Measurements from ENCODE around the gene C21orf58.

Gene C21orf58

DNA sequence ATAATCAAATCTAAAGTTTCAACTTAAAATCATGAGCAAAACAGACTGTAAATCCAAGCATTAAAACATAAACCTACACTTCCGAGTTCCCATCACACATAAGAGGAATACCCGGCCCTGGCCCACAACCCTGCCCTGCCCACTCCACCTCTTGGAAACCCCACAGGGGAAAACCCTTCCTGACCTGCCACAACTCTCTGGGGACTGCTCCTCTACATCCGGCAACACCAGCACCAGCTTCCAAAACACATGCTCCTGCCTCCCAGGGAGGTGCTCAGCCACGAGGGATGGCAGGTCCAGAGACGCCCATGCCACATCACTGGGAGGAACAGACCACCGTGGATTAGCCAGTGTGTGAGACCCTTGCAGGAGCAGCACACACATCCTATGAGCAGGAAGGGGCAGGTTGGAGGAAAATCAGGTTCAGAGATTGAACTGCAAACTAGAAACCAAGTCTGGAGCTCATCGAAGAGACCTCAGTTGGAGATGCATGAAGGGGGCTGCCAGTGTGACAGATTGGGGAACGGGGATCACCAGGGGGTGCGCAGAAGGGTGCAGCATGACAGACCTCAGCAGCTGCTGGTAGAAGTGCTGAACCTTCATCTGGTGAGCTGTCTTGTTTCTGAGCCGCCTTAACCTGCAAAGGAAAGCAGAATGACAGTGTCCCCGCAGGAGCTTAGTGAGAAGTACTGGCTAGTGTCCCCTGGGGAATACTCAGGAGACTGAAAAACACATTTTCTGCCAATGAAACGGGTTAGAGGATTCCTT, 69.3 kb downstream of the C21orf58 start:
- no peak for DNase-seq

DNA sequence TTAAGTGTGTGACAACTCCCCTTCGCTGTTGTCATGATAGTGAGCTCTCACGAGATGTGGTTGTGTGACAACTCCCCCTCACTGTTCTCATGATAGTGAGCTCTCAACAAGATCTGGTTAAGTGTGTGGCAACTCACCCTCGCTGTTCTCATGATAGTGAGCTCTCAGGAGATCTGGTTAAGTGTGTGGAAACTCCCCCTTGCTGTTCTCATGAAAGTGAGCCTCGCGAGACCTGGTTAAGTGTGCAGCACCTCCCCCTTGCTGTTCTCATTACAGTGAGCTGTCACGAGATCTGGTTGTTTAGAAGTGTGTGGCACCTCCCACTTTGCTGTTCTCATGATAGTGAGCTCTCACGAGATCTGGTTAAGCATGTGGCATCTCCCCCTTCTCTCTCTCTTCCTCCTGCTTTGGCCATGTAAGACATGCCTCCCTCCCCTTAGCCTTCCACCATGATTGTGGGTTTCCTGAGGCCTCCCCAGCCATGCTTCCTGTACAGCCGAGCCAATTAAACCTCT, 70.0 kb downstream of the C21orf58 start:
- peak; percentile 81 for DNase-seq

DNA sequence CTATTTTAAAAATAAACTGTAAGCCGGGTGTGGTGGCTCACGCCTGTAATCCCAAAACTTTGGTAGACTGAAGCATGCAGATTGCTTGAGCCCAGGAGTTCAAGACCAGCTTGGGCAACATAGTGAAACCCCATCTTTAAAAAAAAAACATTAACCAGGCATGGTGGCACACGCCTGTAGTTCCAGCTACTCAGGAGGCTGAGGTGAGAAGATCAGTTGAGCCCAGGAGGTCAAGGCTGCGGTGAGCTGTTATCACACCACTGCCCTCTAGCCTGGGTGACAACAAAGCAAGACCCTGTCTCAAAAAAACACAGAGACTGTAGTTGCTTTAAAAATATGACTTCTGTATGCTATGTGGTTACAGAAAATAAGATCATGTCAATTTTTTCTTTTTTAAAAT, 70.8 kb downstream of the C21orf58 start:
- DNase-seq = no peak
